ENCODE data around the gene NUP188. TPM values are rescaled to one million over a fixed set of nuclear protein-coding genes. Genes with fewer than 3 reads are reported as not detected.

NUP188 gene
- total and polyA plus RNA-seq, 2 experiments from 2014 or later: 25.5 to 117 TPM

DNA sequence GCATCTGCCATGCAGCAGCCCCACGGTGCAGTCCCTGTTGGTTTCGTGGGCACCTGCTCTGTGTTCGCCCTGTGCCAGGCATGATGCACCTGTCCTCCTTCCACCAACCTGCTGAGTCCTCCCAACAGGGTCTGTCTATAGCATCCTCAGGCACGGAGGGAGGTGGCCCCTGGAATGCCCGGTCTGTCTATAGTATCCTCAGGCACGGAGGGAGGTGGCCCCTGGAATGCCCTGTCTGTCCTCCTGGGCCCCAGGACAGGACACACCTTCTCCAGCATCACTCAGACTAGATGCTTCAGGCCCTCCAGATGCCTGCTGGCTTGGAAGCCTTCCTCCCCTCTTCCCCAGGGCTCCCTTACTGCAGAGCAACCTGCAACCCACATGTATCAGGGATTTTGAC, 36.6 kb upstream of the NUP188 start (continued):
- TF ChIP-seq, protein P1, sequence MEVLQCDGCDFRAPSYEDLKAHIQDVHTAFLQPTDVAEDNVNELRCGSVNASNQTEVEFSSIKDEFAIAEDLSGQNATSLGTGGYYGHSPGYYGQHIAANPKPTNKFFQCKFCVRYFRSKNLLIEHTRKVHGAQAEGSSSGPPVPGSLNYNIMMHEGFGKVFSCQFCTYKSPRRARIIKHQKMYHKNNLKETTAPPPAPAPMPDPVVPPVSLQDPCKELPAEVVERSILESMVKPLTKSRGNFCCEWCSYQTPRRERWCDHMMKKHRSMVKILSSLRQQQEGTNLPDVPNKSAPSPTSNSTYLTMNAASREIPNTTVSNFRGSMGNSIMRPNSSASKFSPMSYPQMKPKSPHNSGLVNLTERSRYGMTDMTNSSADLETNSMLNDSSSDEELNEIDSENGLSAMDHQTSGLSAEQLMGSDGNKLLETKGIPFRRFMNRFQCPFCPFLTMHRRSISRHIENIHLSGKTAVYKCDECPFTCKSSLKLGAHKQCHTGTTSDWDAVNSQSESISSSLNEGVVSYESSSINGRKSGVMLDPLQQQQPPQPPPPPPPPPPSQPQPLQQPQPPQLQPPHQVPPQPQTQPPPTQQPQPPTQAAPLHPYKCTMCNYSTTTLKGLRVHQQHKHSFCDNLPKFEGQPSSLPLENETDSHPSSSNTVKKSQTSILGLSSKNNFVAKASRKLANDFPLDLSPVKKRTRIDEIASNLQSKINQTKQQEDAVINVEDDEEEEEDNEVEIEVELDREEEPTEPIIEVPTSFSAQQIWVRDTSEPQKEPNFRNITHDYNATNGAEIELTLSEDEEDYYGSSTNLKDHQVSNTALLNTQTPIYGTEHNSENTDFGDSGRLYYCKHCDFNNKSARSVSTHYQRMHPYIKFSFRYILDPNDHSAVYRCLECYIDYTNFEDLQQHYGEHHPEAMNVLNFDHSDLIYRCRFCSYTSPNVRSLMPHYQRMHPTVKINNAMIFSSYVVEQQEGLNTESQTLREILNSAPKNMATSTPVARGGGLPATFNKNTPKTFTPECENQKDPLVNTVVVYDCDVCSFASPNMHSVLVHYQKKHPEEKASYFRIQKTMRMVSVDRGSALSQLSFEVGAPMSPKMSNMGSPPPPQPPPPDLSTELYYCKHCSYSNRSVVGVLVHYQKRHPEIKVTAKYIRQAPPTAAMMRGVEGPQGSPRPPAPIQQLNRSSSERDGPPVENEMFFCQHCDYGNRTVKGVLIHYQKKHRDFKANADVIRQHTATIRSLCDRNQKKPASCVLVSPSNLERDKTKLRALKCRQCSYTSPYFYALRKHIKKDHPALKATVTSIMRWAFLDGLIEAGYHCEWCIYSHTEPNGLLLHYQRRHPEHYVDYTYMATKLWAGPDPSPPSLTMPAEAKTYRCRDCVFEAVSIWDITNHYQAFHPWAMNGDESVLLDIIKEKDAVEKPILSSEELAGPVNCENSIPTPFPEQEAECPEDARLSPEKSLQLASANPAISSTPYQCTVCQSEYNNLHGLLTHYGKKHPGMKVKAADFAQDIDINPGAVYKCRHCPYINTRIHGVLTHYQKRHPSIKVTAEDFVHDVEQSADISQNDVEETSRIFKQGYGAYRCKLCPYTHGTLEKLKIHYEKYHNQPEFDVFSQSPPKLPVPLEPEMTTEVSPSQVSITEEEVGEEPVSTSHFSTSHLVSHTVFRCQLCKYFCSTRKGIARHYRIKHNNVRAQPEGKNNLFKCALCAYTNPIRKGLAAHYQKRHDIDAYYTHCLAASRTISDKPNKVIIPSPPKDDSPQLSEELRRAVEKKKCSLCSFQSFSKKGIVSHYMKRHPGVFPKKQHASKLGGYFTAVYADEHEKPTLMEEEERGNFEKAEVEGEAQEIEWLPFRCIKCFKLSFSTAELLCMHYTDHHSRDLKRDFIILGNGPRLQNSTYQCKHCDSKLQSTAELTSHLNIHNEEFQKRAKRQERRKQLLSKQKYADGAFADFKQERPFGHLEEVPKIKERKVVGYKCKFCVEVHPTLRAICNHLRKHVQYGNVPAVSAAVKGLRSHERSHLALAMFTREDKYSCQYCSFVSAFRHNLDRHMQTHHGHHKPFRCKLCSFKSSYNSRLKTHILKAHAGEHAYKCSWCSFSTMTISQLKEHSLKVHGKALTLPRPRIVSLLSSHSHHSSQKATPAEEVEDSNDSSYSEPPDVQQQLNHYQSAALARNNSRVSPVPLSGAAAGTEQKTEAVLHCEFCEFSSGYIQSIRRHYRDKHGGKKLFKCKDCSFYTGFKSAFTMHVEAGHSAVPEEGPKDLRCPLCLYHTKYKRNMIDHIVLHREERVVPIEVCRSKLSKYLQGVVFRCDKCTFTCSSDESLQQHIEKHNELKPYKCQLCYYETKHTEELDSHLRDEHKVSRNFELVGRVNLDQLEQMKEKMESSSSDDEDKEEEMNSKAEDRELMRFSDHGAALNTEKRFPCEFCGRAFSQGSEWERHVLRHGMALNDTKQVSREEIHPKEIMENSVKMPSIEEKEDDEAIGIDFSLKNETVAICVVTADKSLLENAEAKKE (CRISPR knock-in tag; IDR thresholded peaks at IDR 0.05): no peak

DNA sequence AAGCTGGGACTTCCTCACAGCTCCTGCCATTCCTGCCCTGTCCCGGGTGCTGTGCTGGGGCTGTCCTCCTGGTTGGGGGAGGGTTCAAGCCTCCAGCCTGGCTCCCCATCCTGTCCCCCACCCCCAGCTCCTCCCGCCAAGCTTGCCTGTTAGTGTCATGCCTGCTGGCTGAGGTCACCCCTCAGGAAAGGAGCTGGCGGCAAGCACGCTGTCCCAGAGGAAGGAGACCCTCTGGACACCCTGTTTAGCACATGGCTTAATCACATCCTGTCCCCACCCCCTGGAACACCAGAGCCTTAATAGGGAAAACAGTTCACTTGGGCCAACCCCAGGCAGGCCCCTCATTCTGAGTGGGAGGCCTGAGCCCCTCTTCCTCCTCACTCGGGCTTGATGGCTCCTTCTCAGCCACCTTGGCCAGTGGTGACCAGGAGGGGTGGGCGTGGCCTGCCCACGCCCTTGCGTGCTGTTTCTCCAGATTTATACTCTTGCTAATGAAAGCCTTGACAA, 35.9 kb upstream of the NUP188 start:
- Mint-ChIP-seq H3K36me3 (ENCODE audit: low read depth) (peaks cover 68% of the 10 kb centered on the region), H3K9me3 (no peaks in the 10 kb centered on the region), H3K27ac (peak overlapping the region; percentile 95), H3K4me1 (peaks cover 32% of the 10 kb centered on the region), H3K27me3 (ENCODE audit: insufficient read depth, low read depth, poor library complexity) (peaks cover 6% of the 10 kb centered on the region), H3K4me3 (no peak overlapping the region)
- Histone ChIP-seq H3K4me2 (peak overlapping the region; percentile 64), H3K4me1 (ENCODE audit: insufficient read depth) (peaks cover 13% of the 10 kb centered on the region), H3K4me3 (no peak overlapping the region), H2AFZ (no peak overlapping the region), H3K27ac (ENCODE audit: low read depth) (peak overlapping the region; percentile 94), H3F3A (replicated peaks; ENCODE audit: low read depth) (no peaks in the 10 kb centered on the region), H4K20me1 (replicated peaks; ENCODE audit: insufficient read depth) (peaks cover 16% of the 10 kb centered on the region; the same call in 1 of the 2 replicates), H3K9me2 (ENCODE audit: insufficient read depth) (no peaks in the 10 kb centered on the region), H3K27me3 (ENCODE audit: insufficient read depth) (no peaks in the 10 kb centered on the region), H3K79me2 (replicated peaks; ENCODE audit: insufficient read depth) (peaks cover 31% of the 10 kb centered on the region), H3K36me3 (ENCODE audit: insufficient read depth) (peaks cover 5% of the 10 kb centered on the region; the same call in 1 of the 2 replicates)
- ATAC-seq (peak; percentile 26), DNase-seq (ENCODE audit: low spot score) (peak; percentile 28)
- TF ChIP-seq JUNB (IDR thresholded peaks at IDR 0.05; ENCODE audit: unreplicated experiment): no peak
- TF ChIP-seq, protein P2, sequence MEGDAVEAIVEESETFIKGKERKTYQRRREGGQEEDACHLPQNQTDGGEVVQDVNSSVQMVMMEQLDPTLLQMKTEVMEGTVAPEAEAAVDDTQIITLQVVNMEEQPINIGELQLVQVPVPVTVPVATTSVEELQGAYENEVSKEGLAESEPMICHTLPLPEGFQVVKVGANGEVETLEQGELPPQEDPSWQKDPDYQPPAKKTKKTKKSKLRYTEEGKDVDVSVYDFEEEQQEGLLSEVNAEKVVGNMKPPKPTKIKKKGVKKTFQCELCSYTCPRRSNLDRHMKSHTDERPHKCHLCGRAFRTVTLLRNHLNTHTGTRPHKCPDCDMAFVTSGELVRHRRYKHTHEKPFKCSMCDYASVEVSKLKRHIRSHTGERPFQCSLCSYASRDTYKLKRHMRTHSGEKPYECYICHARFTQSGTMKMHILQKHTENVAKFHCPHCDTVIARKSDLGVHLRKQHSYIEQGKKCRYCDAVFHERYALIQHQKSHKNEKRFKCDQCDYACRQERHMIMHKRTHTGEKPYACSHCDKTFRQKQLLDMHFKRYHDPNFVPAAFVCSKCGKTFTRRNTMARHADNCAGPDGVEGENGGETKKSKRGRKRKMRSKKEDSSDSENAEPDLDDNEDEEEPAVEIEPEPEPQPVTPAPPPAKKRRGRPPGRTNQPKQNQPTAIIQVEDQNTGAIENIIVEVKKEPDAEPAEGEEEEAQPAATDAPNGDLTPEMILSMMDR (conservative IDR thresholded peaks at IDR 0.05; ENCODE audit: low read depth in 2 of 2): no peak
- TF ChIP-seq ZNF114 (CRISPR knock-in tag; IDR thresholded peaks at IDR 0.05): no peak
- no peak for TF ChIP-seq EZH2phosphoT487 (IDR thresholded peaks at IDR 0.05; ENCODE audit: unreplicated experiment)
- no peak for TF ChIP-seq STAT1 (IDR thresholded peaks at IDR 0.05; ENCODE audit: unreplicated experiment)
- TF ChIP-seq, protein P3, sequence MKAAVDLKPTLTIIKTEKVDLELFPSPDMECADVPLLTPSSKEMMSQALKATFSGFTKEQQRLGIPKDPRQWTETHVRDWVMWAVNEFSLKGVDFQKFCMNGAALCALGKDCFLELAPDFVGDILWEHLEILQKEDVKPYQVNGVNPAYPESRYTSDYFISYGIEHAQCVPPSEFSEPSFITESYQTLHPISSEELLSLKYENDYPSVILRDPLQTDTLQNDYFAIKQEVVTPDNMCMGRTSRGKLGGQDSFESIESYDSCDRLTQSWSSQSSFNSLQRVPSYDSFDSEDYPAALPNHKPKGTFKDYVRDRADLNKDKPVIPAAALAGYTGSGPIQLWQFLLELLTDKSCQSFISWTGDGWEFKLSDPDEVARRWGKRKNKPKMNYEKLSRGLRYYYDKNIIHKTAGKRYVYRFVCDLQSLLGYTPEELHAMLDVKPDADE (IDR thresholded peaks at IDR 0.05): no peak
- TF ChIP-seq, protein P4, sequence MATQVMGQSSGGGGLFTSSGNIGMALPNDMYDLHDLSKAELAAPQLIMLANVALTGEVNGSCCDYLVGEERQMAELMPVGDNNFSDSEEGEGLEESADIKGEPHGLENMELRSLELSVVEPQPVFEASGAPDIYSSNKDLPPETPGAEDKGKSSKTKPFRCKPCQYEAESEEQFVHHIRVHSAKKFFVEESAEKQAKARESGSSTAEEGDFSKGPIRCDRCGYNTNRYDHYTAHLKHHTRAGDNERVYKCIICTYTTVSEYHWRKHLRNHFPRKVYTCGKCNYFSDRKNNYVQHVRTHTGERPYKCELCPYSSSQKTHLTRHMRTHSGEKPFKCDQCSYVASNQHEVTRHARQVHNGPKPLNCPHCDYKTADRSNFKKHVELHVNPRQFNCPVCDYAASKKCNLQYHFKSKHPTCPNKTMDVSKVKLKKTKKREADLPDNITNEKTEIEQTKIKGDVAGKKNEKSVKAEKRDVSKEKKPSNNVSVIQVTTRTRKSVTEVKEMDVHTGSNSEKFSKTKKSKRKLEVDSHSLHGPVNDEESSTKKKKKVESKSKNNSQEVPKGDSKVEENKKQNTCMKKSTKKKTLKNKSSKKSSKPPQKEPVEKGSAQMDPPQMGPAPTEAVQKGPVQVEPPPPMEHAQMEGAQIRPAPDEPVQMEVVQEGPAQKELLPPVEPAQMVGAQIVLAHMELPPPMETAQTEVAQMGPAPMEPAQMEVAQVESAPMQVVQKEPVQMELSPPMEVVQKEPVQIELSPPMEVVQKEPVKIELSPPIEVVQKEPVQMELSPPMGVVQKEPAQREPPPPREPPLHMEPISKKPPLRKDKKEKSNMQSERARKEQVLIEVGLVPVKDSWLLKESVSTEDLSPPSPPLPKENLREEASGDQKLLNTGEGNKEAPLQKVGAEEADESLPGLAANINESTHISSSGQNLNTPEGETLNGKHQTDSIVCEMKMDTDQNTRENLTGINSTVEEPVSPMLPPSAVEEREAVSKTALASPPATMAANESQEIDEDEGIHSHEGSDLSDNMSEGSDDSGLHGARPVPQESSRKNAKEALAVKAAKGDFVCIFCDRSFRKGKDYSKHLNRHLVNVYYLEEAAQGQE (IDR thresholded peaks at IDR 0.05; ENCODE audit: unreplicated experiment): no peak
- TF ChIP-seq CREB1 (CRISPR knock-in tag; IDR thresholded peaks at IDR 0.05; ENCODE audit: low read depth): no peak
- TF ChIP-seq ZNF331 (CRISPR knock-in tag; IDR thresholded peaks at IDR 0.05; ENCODE audit: low read depth): no peak
- TF ChIP-seq EZH2 (IDR thresholded peaks at IDR 0.05; ENCODE audit: low read depth, unreplicated experiment): no peak

Measured in GM23338 (cell line).